Activated CD4-positive, alpha-beta memory T cell treated with anti-CD3 and anti-CD28 coated beads, Interleukin-2, amount 10 ng/mL, durations not matched to agents 7 days and 5 days (primary cell): Measurements from ENCODE around the gene MAN1A1. TPM values are rescaled to one million over a fixed set of nuclear protein-coding genes. Genes with fewer than 3 reads are reported as not detected.

Experiments
- CTCF ChIA-PET: fragments of 350-600 bp; sonication (Branson Sonifier 250); formaldehyde crosslinking; loops from one replicate; lab custom pipeline; 2021; ENCODE audit warnings: antibody characterized with exemption, inconsistent platforms; lab: Charles Lee
- POLR2A ChIA-PET: fragments of 350-600 bp; sonication (Branson Sonifier 250); formaldehyde crosslinking; loops from one replicate; lab custom pipeline; 2021; ENCODE audit warnings: antibody characterized with exemption; lab: Charles Lee
- DNase-seq: peaks from one replicate; pipeline ENCODE4 v3.0.0-alpha.2; 2020
- H3K27ac Mint-ChIP-seq: one replicate; pipeline ENCODE4 v1.8.0; 2021; ENCODE audit warnings: mild to moderate bottlenecking, mixed read lengths
- H3K27me3 Mint-ChIP-seq: one replicate; pipeline ENCODE4 v1.8.0; 2021; ENCODE audit warnings: mixed read lengths
- H3K36me3 Mint-ChIP-seq: one replicate; pipeline ENCODE4 v1.8.0; 2021; ENCODE audit warnings: low read depth, mixed read lengths
- H3K4me1 Mint-ChIP-seq: one replicate; pipeline ENCODE4 v1.8.0; 2021; ENCODE audit warnings: mixed read lengths
- H3K4me3 Mint-ChIP-seq: one replicate; pipeline ENCODE4 v1.8.0; 2021; ENCODE audit warnings: mild to moderate bottlenecking, mixed read lengths
- H3K9me3 Mint-ChIP-seq: one replicate; pipeline ENCODE4 v1.8.0; 2021; ENCODE audit warnings: mixed read lengths
- total RNA-seq, 2 experiments: library from RNA; stranded (reverse); gene quantifications; one replicate each; pipeline ENCODE4 v1.2.3, GENCODE V29; 2021

MAN1A1 gene
- total RNA-seq, 2 experiments from 2014 or later = 21.6 to 22.0 TPM

GRCh38 chr6:119138906-119139541, 210.5 kb downstream of the MAN1A1 start:
- Mint-ChIP-seq H3K9me3 (peaks cover 2% of the 10 kb centered on the region), H3K4me3 (no peak overlapping the region), H3K4me1 (peaks cover 26% of the 10 kb centered on the region), H3K36me3 (peaks cover 5% of the 10 kb centered on the region), H3K27ac (peak overlapping the region; percentile 56), H3K27me3 (peaks cover 3% of the 10 kb centered on the region)
- ChIA-PET POLR2A (interaction anchor here (0.9 to 2.0 kb wide), 3 partner anchors 9 to 211 kb away, joined by 3 to 5 read pairs (median 4); no protein-coding TSS in a partner anchor), CTCF (interaction anchor here (1.9 to 2.2 kb wide), 2 partner anchors 9 kb away, joined by 8 to 10 read pairs; no protein-coding TSS in a partner anchor)
- DNase-seq = peak; percentile 34

- Mint-ChIP-seq H3K4me3 (no peak overlapping the region), H3K27me3 (peaks cover 3% of the 10 kb centered on the region), H3K36me3 (no peaks in the 10 kb centered on the region), H3K9me3 (no peaks in the 10 kb centered on the region), H3K27ac (no peak overlapping the region), H3K4me1 (peaks cover 26% of the 10 kb centered on the region)
- ChIA-PET POLR2A (interaction anchor here (2.0 kb wide), 1 partner anchor 213 kb away, joined by 5 read pairs; no protein-coding TSS in a partner anchor), CTCF (interaction anchor here (1.4 to 2.2 kb wide), 3 partner anchors 8 to 10 kb away, joined by 3 to 10 read pairs (median 8); no protein-coding TSS in a partner anchor)
- DNase-seq = no peak
These were observed 212.1 kb downstream of the MAN1A1 start for GRCh38 chr6:119137194-119138072.

GRCh38 chr6:119134752-119135151, 214.8 kb downstream of the MAN1A1 start:
- Mint-ChIP-seq H3K9me3 (no peaks in the 10 kb centered on the region), H3K36me3 (no peaks in the 10 kb centered on the region), H3K4me3 (no peak overlapping the region), H3K27me3 (peaks cover 3% of the 10 kb centered on the region), H3K27ac (no peak overlapping the region), H3K4me1 (peaks cover 18% of the 10 kb centered on the region)
- CTCF ChIA-PET = no interaction called here
- no peak for DNase-seq
- POLR2A ChIA-PET = no interaction called here

- Mint-ChIP-seq H3K27me3 (peaks cover 4% of the 10 kb centered on the region), H3K27ac (no peak overlapping the region), H3K36me3 (no peaks in the 10 kb centered on the region), H3K4me1 (peaks cover 13% of the 10 kb centered on the region), H3K4me3 (no peak overlapping the region), H3K9me3 (no peaks in the 10 kb centered on the region)
- ChIA-PET CTCF (interaction anchor here (0.5 to 1.7 kb wide), 4 partner anchors 14 to 458 kb away, joined by 3 read pairs; no protein-coding TSS in a partner anchor), POLR2A (no interaction called here)
- no peak for DNase-seq
These were observed 216.2 kb downstream of the MAN1A1 start for GRCh38 chr6:119133400-119133799.

GRCh38 chr6:119132261-119132981, 217.1 kb downstream of the MAN1A1 start:
- peaks cover 6% of the 10 kb centered on the region for H3K4me1 Mint-ChIP-seq
- ChIA-PET POLR2A (interaction anchor here (1.4 to 1.9 kb wide), 2 partner anchors 182 to 218 kb away, joined by 3 to 5 read pairs; no protein-coding TSS in a partner anchor), CTCF (interaction anchor here (1.1 to 1.9 kb wide), 7 partner anchors 10 to 216 kb away, joined by 3 to 5 read pairs (median 3); no protein-coding TSS in a partner anchor)
- no peaks in the 10 kb centered on the region for H3K9me3 Mint-ChIP-seq
- H3K27ac Mint-ChIP-seq = no peak overlapping the region
- H3K4me3 Mint-ChIP-seq = no peak overlapping the region
- no peak for DNase-seq
- H3K36me3 Mint-ChIP-seq = no peaks in the 10 kb centered on the region
- H3K27me3 Mint-ChIP-seq = peaks cover 6% of the 10 kb centered on the region

- H3K4me3 Mint-ChIP-seq = no peak overlapping the region
- no peak for DNase-seq
- H3K27ac Mint-ChIP-seq = no peak overlapping the region
- no peaks in the 10 kb centered on the region for H3K36me3 Mint-ChIP-seq
- CTCF ChIA-PET = interaction anchor here (0.6 to 2.3 kb wide), 20 partner anchors 8 to 384 kb away, joined by 3 to 49 read pairs (median 4); no protein-coding TSS in a partner anchor
- H3K9me3 Mint-ChIP-seq = no peaks in the 10 kb centered on the region
- H3K27me3 Mint-ChIP-seq = peaks cover 2% of the 10 kb centered on the region
- POLR2A ChIA-PET = no interaction called here
- peaks cover 5% of the 10 kb centered on the region for H3K4me1 Mint-ChIP-seq
These were observed 219.5 kb downstream of the MAN1A1 start for GRCh38 chr6:119129968-119130484.

- Mint-ChIP-seq H3K4me3 (no peak overlapping the region), H3K36me3 (no peaks in the 10 kb centered on the region), H3K27ac (no peak overlapping the region), H3K4me1 (peaks cover 5% of the 10 kb centered on the region), H3K27me3 (peaks cover 2% of the 10 kb centered on the region), H3K9me3 (no peaks in the 10 kb centered on the region)
- DNase-seq = no peak
- CTCF ChIA-PET = interaction anchor here (0.6 to 2.3 kb wide), 23 partner anchors 9 to 411 kb away, joined by 3 to 49 read pairs (median 3); no protein-coding TSS in a partner anchor
- POLR2A ChIA-PET = interaction anchor here (0.6 to 1.3 kb wide), 3 partner anchors 42 to 218 kb away, joined by 3 to 5 read pairs (median 4); no protein-coding TSS in a partner anchor
These were observed 220.2 kb downstream of the MAN1A1 start for GRCh38 chr6:119129148-119129967.

- H3K9me3 Mint-ChIP-seq = no peaks in the 10 kb centered on the region
- no peak overlapping the region for H3K4me3 Mint-ChIP-seq
- no peak overlapping the region for H3K27ac Mint-ChIP-seq
- peaks cover 2% of the 10 kb centered on the region for H3K27me3 Mint-ChIP-seq
- no peaks in the 10 kb centered on the region for H3K36me3 Mint-ChIP-seq
- H3K4me1 Mint-ChIP-seq = peaks cover 5% of the 10 kb centered on the region
- ChIA-PET POLR2A (interaction anchor here (1.0 to 1.3 kb wide), 2 partner anchors 186 to 219 kb away, joined by 4 to 5 read pairs; no protein-coding TSS in a partner anchor), CTCF (interaction anchor here (0.6 to 2.3 kb wide), 8 partner anchors 10 to 321 kb away, joined by 3 to 49 read pairs (median 4); no protein-coding TSS in a partner anchor)
- DNase-seq = no peak
These were observed 221.2 kb downstream of the MAN1A1 start for GRCh38 chr6:119128252-119128912.

- peaks cover 5% of the 10 kb centered on the region for H3K4me1 Mint-ChIP-seq
- H3K27ac Mint-ChIP-seq = no peak overlapping the region
- peaks cover 2% of the 10 kb centered on the region for H3K27me3 Mint-ChIP-seq
- CTCF ChIA-PET = no interaction called here
- no peaks in the 10 kb centered on the region for H3K9me3 Mint-ChIP-seq
- no peaks in the 10 kb centered on the region for H3K36me3 Mint-ChIP-seq
- DNase-seq = no peak
- no peak overlapping the region for H3K4me3 Mint-ChIP-seq
- POLR2A ChIA-PET = no interaction called here
These were observed 221.9 kb downstream of the MAN1A1 start for GRCh38 chr6:119127627-119128026.
